Ammon's horn (tissue), 1 donor: ENCODE results near the gene DCP1A.
"Not testable (repeated sequence)": the region's sequence is repeated elsewhere in the genome, so short reads cannot be mapped to it uniquely, and the experiment has no call there.

Experiments
- DNase-seq: peaks from one replicate; pipeline ENCODE4 v3.0.0-alpha.2; 2016; ENCODE audit warnings: low spot score

Gene DCP1A

DNA sequence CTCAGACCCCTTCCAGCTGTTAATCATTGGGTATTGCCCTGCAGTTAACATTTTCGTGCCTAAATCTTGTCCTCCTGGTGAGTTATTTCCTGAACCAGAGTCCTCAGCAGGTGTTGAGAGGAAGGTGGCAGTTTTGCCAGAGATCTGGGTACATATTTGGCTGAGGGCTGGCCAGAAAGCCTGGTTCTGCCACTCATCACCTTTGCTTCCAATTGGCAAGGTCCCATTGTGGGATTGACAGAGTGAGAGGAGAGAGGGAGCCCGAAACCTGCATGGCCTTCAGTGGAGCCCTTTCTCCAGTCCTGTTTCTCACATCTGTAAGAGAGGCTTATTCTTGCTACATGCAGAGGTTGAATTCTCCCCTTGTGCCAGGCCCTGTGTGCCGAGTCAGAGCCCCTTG is 82.6 kb downstream of the DCP1A start:
- DNase-seq = no peak

DNA sequence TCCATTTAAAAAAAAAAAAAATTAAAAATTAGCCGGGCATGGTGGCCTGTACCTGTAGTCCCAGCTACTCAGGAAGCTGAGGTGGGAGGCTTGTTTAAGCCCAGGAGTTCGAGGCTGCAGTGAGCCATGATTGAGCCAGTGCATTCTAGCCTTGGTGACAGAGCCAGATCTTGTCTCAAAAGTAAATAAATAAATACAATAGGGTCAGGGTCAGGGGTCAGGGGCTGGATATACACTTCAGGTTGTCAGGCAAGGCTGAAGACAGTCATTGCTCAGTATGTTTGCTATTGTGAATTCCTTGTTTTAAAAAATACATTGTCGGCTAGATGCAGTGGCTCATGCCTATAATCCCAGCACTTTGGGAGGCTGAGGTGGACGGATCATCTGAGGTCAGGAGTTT is 83.4 kb downstream of the DCP1A start:
- no peak for DNase-seq

- no peak for DNase-seq
Observed at GRCh38 chr3:53261712-53262111, 85.6 kb downstream of the DCP1A start.

DNA sequence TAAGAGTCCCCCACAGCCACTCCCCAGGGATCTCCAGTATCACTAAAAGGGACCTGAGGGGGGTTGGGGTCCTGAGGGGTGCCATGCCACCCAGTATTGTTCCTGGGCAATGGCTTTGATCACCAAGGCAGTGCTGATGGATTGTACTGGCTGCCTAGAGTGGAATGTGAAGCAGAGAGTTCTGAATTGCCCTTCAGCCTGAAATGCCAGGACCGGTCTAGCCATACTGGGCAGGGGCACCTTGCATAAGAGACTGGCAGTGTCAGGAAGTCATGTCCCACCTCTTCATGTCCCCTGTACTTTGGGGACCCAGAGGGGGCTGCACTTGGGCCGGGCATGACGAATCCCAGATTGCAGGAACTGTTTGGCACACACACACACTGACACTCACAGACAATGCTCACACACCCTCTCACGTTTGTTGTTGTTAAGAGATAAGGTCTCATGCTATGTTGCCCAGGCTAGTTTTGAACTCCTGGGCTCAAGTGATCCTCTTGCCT is 87.0 kb downstream of the DCP1A start:
- DNase-seq = no peak

- DNase-seq = peak; percentile 62
Observed at GRCh38 chr3:53259427-53260259, 87.7 kb downstream of the DCP1A start.

DNA sequence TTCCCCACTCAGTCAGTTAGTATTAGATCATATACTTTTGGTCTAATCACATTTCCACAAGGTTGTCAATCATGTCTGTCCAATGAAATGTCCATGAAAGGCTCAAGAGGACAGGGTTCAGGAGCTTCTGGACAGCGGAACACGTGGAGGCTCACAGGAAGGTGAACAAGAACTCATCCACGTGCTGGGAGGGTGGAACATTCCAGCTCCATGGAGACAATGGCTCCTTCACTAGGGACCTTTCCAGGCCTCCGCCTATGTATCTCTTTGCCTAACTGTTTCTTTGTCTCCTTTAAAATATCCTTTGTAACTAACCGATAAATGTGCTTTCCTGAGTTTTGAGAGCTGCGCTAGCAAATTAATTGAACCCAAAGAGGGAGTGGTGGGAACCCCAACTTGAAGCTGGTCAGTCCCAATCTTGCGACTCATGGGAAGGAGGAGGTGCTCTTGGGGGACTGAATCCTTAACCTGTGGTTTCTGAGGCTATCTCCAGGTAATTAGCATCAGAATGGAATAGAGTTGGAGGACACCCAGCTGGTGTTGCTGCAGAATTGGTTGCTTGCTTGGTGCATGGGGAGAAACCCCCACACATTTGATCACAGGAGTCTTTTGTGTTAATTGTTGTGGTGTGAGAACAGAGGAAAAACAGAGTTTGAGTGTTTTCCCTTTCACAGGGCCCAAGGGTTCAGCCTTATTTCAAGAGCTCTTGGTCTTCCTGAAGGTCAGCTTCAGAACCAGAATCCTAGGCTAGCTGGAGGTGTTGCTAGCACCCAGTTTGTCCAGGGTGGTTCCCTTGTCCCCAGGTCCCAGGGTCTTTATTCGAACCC is 88.5 kb downstream of the DCP1A start:
- peak; percentile 66 for DNase-seq

DNA sequence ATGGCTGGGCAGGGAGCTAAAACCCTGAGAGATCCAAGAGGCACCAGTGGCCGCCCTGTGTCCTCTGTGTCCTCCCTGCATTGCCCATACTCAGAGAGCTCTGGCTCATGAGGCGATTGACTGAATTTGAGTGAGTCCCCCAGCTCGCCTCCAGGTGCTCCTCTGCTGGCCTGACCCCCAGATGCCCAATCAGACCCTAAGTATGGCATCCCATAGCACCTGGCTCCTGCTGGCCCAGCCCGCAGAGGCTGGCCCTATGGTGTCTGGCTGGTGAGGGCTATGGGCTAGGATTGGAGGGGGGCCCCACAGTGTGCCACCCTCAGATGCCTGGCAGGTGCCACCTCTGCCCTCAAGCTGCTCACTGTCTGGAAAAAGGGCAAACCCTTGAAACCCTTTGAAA is 89.9 kb downstream of the DCP1A start:
- DNase-seq = no peak

- no peak for DNase-seq
Observed at GRCh38 chr3:53256704-53257055, 90.7 kb downstream of the DCP1A start.

GRCh38 chr3:53255775-53256703 is 91.3 kb downstream of the DCP1A start, which contains the start of gene TKT:
Gene TKT (minus strand): TSS chr3:53256022. CDS start chr3:53255942, 80 bp downstream.
- DNase-seq = peak; percentile 94

- DNase-seq = peak; percentile 55
Observed at GRCh38 chr3:53255423-53255774, 91.9 kb downstream of the DCP1A start.

DNA sequence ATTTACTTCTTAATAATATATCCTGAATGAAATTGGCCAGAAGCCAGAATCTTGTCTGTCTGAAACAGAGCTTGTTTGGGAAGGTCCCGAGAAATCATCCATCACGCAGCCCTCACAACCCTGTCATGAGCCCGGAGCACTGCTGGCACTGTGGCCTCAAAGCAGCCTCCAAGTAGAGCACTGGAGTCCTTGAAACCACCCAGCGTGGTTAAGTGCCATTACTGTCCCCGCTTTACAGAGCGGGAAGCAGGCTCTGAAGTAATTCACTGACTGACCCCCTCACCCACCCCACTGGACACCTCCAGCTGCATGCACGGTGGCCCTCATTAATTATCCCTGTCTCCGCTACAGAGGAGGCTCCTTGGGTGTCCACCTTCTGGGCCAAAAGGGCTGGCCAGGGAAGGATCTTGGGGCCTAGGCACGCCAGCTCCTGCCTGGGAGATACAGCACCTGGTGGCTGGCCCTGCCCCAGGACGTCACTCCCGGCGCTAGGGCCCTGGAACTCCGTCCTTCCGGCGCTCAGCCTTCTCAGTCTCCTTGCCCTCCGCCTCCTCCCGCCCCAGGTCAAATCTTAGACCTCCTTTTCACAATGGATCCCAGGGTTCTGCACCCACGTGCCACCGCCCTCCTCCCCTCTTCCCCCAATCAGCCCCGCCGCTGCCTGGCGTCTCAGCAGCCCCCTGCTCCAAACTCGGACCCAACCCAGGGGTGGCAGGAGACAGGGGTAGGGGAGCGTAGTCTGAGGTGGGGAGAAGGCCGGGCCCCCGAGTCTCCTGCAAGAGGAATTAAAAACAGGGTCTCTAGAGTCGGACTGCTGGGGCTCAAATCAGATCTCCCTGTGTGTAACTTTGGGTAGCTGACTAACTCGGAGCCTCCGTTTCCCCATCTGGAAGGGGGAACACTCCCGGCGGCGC is 92.6 kb downstream of the DCP1A start:
- peak; percentile 60 for DNase-seq

DNA sequence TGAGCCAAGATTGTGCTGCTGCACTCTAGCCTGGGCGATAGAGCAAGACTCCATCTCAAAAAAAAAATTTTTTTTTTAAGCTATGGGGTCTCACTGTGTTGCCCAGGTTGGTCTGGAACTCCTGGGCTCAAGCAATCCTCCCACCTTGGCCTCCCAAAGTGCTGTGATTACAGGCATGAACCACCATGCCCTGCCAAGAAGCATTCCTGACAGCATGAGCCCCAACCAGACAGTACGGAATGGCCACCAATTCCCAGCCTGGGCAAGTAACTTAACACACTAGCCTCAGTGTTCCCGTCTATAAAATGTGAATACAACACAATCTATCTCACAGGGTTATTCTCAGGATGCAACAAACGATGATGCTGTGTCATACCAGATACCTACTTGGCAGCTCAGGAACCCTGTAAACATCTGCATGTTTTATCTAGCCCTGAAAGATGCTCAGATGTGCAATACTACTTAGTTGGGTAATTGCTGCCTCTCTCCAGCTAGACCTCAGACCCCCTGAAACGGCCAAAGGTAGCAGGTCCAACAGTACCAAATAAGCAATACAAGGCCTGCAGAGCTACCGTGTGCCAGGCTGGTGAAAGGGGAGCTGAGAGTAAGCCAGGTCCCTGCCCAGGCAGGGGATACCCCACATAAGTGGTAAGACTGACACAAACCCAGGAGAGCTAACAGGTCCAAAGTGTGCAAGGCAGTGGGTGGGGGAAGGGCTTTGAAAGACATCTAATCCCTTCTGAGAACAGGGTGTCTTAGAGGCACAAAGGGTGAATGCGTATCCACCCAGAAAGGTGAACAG is 93.4 kb downstream of the DCP1A start:
- no peak for DNase-seq

DNA sequence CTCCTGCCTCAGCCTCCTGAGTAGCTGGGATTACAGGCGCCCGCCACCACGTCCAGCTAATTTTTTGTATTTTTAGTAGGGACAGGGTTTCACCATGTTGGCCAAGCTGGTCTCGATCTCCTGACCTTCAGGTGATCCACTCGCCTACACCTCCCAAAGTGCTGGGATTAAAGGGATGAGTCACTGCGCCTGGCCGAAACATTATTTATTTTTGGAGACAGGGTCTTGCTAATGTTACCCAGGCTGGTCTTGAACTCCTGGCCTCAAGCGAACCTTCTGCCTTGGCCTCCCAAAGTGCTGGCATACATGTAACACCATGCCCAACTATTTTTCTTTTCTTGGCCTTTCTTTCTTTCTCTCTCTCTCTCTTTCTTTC is 94.4 kb downstream of the DCP1A start:
- DNase-seq = not testable (repeated sequence)

- DNase-seq = no peak
Observed at GRCh38 chr3:53252096-53252946, 95.0 kb downstream of the DCP1A start.

DNA sequence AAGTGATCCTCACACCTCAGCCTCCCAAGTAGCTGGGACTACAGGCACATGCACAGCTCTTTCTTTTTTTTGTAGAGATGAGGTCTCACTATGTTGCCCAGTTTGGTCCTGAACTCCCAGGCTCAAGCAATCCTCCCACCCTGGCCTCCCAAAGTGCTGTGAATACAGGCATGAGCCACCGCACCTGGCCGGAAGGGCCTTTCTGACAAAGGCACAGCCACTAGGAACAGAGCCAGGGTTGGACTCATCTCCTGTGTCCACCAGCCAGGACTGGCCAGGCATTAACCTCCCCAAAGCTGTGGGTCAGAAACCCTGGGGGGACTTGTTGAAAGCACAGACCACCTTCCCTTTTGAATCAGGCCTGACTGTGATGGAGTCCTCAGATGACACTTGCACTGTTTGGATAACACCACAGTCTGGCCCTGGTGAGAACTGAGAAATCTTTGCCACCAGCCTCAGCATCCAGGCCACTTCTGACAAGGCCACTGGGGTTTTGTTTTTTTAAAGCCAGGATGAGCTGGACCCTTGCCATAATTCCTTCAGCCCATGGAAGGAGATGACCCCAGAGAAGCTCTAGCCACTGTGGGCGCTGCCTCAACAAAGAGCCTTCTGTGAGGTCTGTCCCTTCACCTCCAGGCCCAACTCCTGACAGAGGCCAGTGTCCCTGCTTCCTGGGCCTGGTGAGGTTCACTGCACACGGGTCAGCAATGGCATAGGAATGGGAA is 96.3 kb downstream of the DCP1A start:
- DNase-seq = no peak

- no peak for DNase-seq
Observed at GRCh38 chr3:53250453-53250852, 96.9 kb downstream of the DCP1A start.

GRCh38 chr3:53248161-53248560 is 99.2 kb downstream of the DCP1A start:
- DNase-seq = no peak

DNA sequence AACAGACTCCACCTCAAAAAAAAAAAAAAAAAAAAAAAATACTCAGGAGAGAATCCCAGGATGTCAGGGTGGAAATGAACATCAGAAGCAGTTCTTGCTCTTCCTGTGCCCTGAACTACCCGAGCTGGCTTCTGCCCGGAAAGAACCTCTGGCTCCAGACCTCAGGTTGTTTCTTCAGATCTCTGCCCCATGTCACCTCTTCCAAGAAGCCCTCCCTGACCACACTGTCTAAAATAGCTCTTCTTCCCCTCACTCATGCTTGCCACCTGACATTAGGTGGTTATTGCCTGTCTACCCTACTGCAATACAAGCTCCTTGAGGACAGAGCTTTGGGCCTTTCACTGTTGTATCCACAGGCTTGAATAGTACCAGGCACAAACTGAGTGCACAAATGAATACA is 99.7 kb downstream of the DCP1A start:
- DNase-seq = no peak
